Hepatocyte (in vitro differentiated cells): ENCODE measurements around the gene SEMA6C. TPM values are rescaled to one million over a fixed set of nuclear protein-coding genes. Genes with fewer than 3 reads are reported as not detected.
"Not testable (repeated sequence)": the region's sequence is repeated elsewhere in the genome, so short reads cannot be mapped to it uniquely, and the experiment has no call there.

Experiments used
- DNase-seq: peaks from one replicate; pipeline ENCODE4 v3.0.0-alpha.2; 2016; ENCODE audit warnings: low spot score
- H2AFZ ChIP-seq: fragments of 200-600 bp; sonication (generic); 2 replicates; pipeline ENCODE4 v1.6.0; 2016; ENCODE audit warnings: antibody characterized with exemption, mild to moderate bottlenecking
- H3K27ac ChIP-seq: fragments of 200-600 bp; sonication (generic); 2 replicates; pipeline ENCODE4 v1.5.1; 2016; ENCODE audit warnings: mild to moderate bottlenecking
- H3K27me3 ChIP-seq: fragments of 200-600 bp; sonication (generic); 2 replicates; pipeline ENCODE4 v1.6.1; 2016
- H3K36me3 ChIP-seq: fragments of 200-600 bp; sonication (generic); replicated peaks from 2 replicates; pipeline ENCODE4 v1.5.1; 2016; ENCODE audit warnings: low read depth; ENCODE audit not compliant: insufficient read depth
- H3K4me1 ChIP-seq: fragments of 200-600 bp; sonication (generic); 2 replicates; pipeline ENCODE4 v1.5.1; 2016; ENCODE audit warnings: mild to moderate bottlenecking, moderate library complexity; ENCODE audit not compliant: insufficient read depth
- H3K4me2 ChIP-seq: fragments of 200-600 bp; sonication (generic); 2 replicates; pipeline ENCODE4 v1.6.0; 2016
- H3K4me3 ChIP-seq: fragments of 200-600 bp; sonication (generic); 2 replicates; pipeline ENCODE4 v1.5.1; 2016; ENCODE audit warnings: mild to moderate bottlenecking
- H3K79me2 ChIP-seq: fragments of 200-600 bp; sonication (generic); 2 replicates; pipeline ENCODE4 v1.6.0; 2017; ENCODE audit warnings: mild to moderate bottlenecking
- H3K9me2 ChIP-seq: fragments of 200-600 bp; sonication (generic); replicated peaks from 2 replicates; pipeline ENCODE4 v1.6.0; 2017; ENCODE audit warnings: mild to moderate bottlenecking; ENCODE audit not compliant: insufficient read depth
- H3K9me3 ChIP-seq: fragments of 200-600 bp; sonication (generic); 2 replicates; pipeline ENCODE4 v1.5.1; 2016; ENCODE audit warnings: low read depth, mild to moderate bottlenecking
- H4K20me1 ChIP-seq: fragments of 200-600 bp; sonication (generic); 2 replicates; pipeline ENCODE4 v1.6.0; 2016; ENCODE audit warnings: mild to moderate bottlenecking; ENCODE audit not compliant: insufficient read depth, poor library complexity, severe bottlenecking
- CTCF ChIP-seq: fragments of 200-600 bp; sonication (generic); IDR thresholded peaks from 2 replicates; pipeline ENCODE4 v1.5.1; 2016; ENCODE audit warnings: antibody characterized with exemption, mild to moderate bottlenecking; ENCODE audit not compliant: poor library complexity
- EZH2 ChIP-seq: fragments of 200-600 bp; sonication (generic); IDR thresholded peaks from 2 replicates; pipeline ENCODE4 v1.6.1; 2016; ENCODE audit warnings: antibody characterized with exemption, mild to moderate bottlenecking, borderline replicate concordance
- EZH2phosphoT487 ChIP-seq: fragments of 200-600 bp; sonication (generic); IDR thresholded peaks from one replicate; pipeline ENCODE4 v1.6.1; 2018; ENCODE audit warnings: antibody characterized with exemption, mild to moderate bottlenecking, low read depth, moderate library complexity; ENCODE audit not compliant: unreplicated experiment, severe bottlenecking
- WGBS: methylation state at CpG from one replicate; pipeline ENCODE4 v1.1.6; 2016; ENCODE audit warnings: low lambda C conversion rate; ENCODE audit errors: missing lambda C conversion rate; 5-methylcytosine and 5-hydroxymethylcytosine counted together
- polyA plus RNA-seq: library from polyadenylated mRNA; unstranded; fragments of >200 nt; fragmentation: Nextera tagmentation; extraction: Ambion mirVana; gene quantifications from 2 replicates; pipeline ENCODE4 v1.2.1, GENCODE V29; 2016
- total RNA-seq: library from RNA; depleted of rRNA; stranded (reverse); fragments of >200 nt; gene quantifications from 2 replicates; pipeline ENCODE4 v1.2.3, GENCODE V29; 2014

The SEMA6C gene
- total and polyA plus RNA-seq, 2 experiments from 2014 or later = 25.1 to 41.6 TPM

- Histone ChIP-seq H4K20me1 (no peaks in the 10 kb centered on the region), H3K4me3 (no peak overlapping the region), H3K27me3 (no peaks in the 10 kb centered on the region), H3K4me1 (peaks cover 10% of the 10 kb centered on the region), H3K36me3 (no peaks in the 10 kb centered on the region), H3K9me3 (no peaks in the 10 kb centered on the region), H3K4me2 (no peak overlapping the region), H3K9me2 (no peaks in the 10 kb centered on the region), H3K79me2 (peaks cover 12% of the 10 kb centered on the region), H2AFZ (no peak overlapping the region), H3K27ac (no peak overlapping the region)
- WGBS = 85% methylated on average over 6 of the region's 6 CpGs
- no peak for TF ChIP-seq CTCF
- no peak for DNase-seq
Measured at GRCh38 chr1:151193304-151193703, 46.9 kb upstream of the SEMA6C start.

GRCh38 chr1:151192047-151192446, 45.6 kb upstream of the SEMA6C start:
- Histone ChIP-seq H3K9me3 (no peaks in the 10 kb centered on the region), H4K20me1 (no peaks in the 10 kb centered on the region), H3K9me2 (no peaks in the 10 kb centered on the region), H3K36me3 (no peaks in the 10 kb centered on the region), H3K79me2 (peaks cover 24% of the 10 kb centered on the region), H3K27me3 (no peaks in the 10 kb centered on the region), H3K4me3 (no peak overlapping the region), H3K27ac (no peak overlapping the region), H3K4me1 (peaks cover 11% of the 10 kb centered on the region), H3K4me2 (no peak overlapping the region), H2AFZ (no peak overlapping the region)
- 74% methylated on average over 7 of the region's 7 CpGs for WGBS
- TF ChIP-seq CTCF (no peak), EZH2 (no peak), EZH2phosphoT487 (no peak)
- DNase-seq = no peak

GRCh38 chr1:151189637-151190445, 43.4 kb upstream of the SEMA6C start, which contains the start of gene VPS72:
TSS of gene VPS72 (minus strand) at chr1:151190197. CDS start at chr1:151190121, 76 bp downstream.
- Histone ChIP-seq H3K27me3 (no peaks in the 10 kb centered on the region), H3K36me3 (no peaks in the 10 kb centered on the region), H3K79me2 (peaks cover 33% of the 10 kb centered on the region), H3K4me2 (peak within 1 kb of the TSS; percentile 83), H3K4me3 (peak within 1 kb of the TSS; percentile 91), H3K4me1 (peaks cover 11% of the 10 kb centered on the region), H3K9me3 (no peaks in the 10 kb centered on the region), H2AFZ (peak within 1 kb of the TSS; percentile 78), H3K9me2 (no peaks in the 10 kb centered on the region), H3K27ac (peak within 1 kb of the TSS; percentile 97), H4K20me1 (peaks cover 3% of the 10 kb centered on the region)
- WGBS = under 1% methylated on average over 42 of the region's 42 CpGs
- peak; percentile 93 for DNase-seq
- no peak for TF ChIP-seq EZH2phosphoT487
- TF ChIP-seq CTCF = no peak
- no peak for TF ChIP-seq EZH2

GRCh38 chr1:151188667-151189066, 42.2 kb upstream of the SEMA6C start:
- Histone ChIP-seq H3K4me1 (peaks cover 11% of the 10 kb centered on the region), H3K27ac (peak overlapping the region; percentile 97), H3K79me2 (peaks cover 33% of the 10 kb centered on the region), H3K4me3 (peak overlapping the region; percentile 91), H3K4me2 (peak overlapping the region; percentile 83)
- WGBS = 77% methylated on average over 8 of the region's 8 CpGs
- not testable (repeated sequence) for H4K20me1 ChIP-seq, H2AFZ ChIP-seq, H3K9me2 ChIP-seq, DNase-seq, H3K27me3 ChIP-seq, H3K36me3 ChIP-seq, H3K9me3 ChIP-seq
